ENCODE data around the gene SERPINA3.
"Not testable (repeated sequence)": the region's sequence is repeated elsewhere in the genome, so short reads cannot be mapped to it uniquely, and the experiment has no call there.

The SERPINA3 gene

DNA sequence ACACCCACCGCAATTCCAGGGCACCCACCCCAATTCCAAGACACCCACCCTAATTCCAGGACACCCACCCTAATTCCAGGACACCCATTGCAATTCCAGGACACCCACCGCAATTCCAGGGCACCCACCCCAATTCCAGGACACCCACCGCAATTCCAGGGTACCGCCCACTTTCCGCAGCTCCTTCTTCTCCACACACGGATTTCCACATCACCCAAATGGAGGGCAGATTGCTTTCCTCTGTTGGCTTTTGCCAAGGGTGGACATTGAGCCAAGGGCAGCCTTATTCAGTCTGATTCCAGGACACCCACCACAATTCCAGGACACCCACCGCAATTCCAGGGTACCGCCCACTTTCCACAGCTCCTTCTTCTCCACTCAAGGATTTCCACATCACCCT, 25.6 kb downstream of the SERPINA3 start:
- DNase-seq, result not testable (repeated sequence)

GRCh38 chr14:94638339-94638738, 26.1 kb downstream of the SERPINA3 start:
- no peak for DNase-seq

- no peak for DNase-seq
These were observed 27.0 kb downstream of the SERPINA3 start for GRCh38 chr14:94638961-94639817.

DNA sequence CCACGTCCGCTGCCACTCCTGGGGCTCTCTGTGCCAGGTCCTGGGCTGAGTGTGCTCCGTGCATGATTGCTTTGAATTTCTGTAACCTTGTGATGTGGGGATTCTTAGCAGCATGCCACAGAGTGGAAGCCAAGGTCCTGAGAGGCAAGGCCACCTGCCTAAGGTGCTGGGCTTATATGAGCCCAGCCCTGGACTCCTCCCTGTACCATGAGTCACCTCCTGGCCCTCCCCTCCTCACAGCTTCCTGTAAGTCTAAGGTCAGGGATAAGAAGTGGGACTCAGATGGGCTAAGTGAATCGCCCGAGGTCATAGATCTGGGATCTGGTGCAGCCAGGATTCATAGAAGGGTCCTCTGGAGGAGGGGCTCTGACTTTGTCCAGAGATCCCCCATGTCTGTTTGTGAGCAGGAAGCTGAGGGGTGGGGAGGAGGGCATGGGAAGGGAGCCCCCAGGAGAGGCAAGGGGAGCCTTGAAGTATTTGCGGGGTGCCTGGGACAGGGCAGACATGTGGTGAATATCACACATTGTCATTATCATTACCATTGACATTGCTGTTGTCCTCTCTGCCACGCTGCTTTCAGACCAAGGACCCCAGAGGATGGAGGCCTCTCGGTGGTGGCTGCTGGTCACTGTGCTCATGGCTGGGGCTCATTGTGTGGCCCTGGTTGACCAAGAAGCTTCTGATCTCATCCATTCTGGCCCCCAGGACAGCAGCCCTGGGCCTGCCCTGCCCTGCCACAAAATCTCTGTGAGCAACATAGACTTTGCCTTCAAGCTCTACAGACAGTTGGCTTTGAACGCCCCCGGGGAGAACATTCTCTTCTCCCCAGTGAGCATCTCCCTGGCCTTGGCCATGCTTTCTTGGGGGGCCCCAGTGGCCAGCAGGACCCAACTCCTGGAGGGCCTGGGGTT, 28.8 kb downstream of the SERPINA3 start:
- DNase-seq, result no peak

DNA sequence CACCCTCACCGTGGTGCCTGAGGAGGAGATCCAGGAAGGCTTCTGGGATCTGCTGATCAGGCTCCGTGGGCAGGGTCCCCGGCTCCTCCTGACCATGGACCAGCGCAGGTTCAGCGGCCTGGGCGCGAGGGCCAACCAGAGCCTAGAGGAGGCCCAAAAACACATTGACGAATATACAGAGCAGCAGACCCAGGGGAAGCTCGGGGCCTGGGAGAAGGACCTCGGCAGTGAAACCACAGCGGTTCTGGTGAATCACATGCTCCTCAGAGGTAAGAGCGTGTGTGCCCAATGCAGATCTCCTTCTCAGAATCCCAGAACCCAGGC, 29.4 kb downstream of the SERPINA3 start:
- DNase-seq, result no peak

DNA sequence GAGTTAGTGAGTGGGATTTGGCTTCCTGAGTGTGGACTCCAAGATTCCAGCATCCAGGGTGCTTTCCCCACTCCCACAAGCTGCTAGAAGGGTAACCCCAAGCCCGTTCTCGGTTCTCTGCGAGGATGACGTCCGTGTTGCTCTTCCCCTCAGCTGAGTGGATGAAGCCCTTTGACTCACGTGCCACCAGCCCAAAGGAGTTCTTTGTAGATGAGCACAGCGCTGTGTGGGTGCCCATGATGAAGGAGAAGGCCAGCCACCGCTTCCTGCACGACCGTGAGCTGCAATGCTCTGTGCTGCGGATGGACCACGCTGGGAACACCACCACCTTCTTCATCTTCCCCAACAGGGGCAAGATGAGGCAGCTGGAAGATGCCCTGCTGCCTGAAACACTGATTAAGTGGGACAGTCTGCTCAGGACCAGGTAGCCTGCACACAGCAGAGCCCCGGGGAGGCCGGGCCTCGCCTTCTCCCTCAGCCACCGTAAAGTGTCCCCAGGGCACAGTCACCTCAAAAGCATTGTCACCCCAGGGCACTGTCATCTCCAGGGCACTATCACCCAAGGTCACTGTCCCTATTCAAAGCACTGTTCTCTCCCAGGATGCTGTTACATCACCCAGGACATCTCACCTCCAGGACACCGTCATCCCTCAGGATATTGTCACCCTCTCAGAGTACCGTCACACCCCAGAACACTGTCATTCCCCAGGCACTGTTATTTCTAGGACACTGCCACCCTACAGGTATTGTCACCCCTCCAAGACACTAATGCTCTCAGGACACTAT, 31.3 kb downstream of the SERPINA3 start:
- no peak for DNase-seq

GRCh38 chr14:94644102-94644535, 31.9 kb downstream of the SERPINA3 start:
- DNase-seq, result no peak

GRCh38 chr14:94646066-94646465, 33.9 kb downstream of the SERPINA3 start:
- DNase-seq, result no peak

GRCh38 chr14:94646481-94646880, 34.3 kb downstream of the SERPINA3 start:
- DNase-seq, result no peak

DNA sequence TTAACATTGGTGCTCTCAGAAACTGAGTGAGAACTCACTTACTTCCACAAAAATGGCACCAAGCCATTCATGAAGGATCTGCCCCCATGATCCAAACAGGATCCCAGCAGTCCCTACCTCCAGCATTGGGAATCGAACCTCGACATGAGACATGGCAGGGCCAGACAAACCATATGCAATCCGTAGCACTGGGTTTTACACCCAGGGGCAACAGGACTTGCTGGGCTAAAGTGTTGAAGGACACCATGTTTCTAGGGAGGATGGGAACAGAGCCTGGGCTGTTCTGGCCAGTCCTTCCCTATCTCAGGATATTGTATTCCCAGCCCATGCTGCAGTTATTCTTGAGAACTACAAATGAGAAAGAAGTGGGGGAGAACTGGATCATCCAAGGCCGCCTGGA, 36.6 kb downstream of the SERPINA3 start:
- DNase-seq, result no peak

DNA sequence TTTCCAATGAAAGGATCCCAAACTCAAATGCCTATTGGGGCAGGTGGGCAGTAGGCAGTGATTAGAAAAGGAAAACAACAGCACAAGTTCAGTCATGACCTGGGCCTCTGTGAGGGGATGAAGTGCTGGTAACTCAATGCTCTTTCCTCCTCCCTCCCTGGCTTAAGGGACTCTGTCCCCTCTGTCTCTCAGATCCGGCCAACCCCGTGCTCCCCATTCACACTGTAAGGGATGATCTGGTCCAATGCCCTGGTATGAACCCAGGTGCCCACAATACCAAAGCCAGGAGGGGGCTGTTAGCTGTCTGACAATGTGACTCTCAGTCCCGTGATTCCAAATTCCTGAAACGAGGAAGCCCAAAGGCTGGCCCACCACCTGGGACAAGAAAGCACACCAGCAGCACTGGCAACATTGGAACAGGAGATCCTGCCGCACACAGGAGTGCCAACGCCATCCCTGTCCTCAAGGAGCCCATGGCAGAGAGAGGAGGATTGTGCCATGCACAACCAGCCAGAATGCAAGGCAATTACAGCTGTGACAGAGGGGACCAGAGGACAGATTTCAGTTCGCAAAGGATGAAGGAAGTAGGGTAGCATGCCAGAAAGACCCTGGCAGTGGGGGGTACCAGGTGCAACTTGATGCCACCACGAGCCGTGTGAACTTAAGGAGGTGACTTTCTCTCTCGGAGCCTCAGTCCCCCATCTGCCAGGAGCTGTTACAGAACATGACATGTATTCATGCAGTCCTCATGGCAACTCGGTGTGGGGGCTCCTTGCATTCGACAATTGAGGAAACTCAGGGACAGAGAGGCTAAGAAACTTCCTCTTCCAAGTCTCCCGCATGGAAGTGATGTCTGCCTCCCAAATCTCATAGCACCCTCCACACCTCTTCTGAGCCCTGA, 37.6 kb downstream of the SERPINA3 start:
- DNase-seq, result no peak

- no peak for DNase-seq
These were observed 38.2 kb downstream of the SERPINA3 start for GRCh38 chr14:94650444-94650775.

DNA sequence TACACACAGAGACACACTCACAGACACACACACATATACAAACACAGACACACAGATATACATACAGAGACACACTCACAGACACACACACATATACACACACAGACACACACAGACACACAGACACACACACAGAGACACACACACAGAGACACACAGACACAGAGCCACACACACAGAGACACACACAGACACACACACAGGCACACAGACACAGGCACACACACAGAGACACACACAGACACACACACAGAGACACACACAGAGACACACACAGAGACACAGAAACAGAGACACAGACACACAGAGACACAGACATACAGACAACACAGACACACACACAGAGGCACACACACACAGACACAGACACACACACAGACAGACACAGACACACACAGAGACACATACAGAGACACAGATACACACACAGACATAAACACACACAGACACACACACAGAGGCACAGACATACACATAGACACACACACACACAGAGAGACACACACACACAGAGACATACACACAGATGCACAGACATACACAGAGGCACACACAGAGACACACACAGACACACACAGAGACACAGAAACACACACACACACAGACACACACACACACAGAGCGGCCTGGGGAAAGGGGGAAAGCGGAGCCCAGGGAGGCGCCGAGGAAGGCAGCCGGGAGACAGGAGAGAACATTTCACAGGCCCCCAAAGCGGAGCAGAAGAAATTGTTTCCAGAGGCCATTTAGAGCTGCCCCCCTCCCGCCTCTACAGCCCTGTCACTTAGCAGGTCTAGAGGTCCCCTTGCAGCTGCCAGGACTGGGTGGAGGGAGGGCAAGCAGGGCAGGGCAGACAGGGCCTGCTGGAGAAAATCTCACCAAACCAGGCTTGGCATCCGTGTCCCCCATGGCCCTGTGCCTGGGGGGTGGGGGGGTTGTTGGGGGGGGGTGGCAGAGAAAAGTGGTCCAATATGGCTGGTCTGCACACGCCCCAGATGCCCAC, 38.9 kb downstream of the SERPINA3 start:
- no peak for DNase-seq

- no peak for DNase-seq
These were observed 41.1 kb downstream of the SERPINA3 start for GRCh38 chr14:94653321-94653720.

DNA sequence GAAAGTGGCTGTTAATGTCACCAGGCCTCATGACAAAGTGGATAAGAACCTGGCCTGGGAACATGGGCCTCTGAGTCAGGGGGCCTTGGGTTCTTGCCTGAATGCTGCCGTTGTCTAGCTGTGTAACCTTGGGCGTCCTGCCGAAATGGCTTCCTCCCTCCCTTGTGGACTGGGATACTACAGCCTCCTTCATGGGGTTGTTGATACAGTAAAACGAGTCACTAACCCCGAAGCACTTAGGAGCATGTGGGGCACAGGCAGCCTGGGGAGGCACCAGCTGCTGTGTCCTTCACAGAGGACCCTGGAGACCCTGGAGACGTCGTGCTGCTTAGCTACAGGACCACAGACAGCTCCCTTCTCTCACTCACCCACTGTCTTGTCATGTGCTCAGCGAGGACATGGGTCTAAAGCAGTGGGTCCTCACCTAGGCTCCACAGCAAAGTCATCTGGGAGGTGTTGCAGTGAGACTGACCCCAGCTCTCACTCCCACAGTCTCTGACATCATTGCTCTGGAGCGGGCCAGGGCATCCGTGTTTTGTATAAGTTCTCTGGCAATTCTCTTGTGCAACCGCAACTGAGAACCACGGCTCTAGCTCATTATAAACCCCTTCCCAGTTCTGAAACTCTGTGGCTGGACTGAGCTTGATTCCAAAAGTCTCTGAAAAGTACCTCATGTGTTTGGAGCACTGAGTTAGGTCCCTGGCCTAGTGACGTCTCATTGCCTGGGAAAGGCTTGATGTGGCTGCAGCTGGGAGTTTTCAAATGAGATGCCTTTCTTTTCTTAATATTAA, 42.1 kb downstream of the SERPINA3 start:
- no peak for DNase-seq

DNA sequence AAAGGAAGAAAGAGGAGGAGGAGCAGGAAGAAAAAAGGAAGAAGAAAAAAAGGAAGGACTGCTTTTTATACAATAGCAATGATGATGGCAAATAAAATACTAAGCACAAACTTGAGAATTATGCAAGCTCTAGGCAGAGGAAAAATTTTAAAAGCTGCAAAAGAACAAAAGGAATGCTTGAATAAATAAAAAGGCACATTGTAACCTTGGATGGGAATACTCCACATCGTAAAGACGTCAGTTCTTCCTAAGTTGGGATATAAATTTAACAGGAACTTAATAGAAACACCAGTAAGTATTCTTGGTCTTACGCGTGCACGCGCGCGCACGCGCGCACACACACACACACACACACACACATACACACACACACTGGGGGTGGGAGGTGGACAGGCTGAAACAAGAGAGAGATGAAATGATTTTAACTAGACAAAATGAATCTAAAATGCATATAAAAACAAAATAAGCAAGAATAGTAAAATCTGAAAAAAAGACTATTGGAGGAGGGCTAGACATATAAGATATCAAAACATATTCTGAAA, 43.0 kb downstream of the SERPINA3 start:
- DNase-seq, result no peak

GRCh38 chr14:94656043-94656442, 43.9 kb downstream of the SERPINA3 start:
- DNase-seq, result no peak

DNA sequence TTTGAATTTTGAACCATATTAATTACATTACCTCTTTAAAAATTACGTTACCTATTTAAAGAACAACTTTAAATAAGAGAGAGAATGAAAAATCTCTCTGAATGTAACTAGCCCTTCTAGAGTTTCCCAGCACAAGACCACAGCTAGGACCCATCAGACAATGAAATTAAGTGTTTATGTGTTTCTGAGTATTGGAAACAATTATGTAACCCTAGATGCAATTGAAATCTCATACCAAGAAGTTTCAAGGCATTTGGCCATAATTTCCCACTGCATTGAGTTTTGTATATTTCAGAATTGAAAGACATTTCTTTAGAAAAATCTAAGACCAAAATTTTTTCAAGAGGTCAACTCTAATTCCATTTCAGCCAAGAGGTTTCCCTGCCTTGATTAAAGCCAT, 47.1 kb downstream of the SERPINA3 start:
- no peak for DNase-seq

- no peak for DNase-seq
These were observed 47.7 kb downstream of the SERPINA3 start for GRCh38 chr14:94659901-94660300.
